Endothelial cell of umbilical vein (primary cell): ENCODE measurements around the gene TMEM97. TPM values are rescaled to one million over a fixed set of nuclear protein-coding genes. Genes with fewer than 3 reads are reported as not detected.

Experiments
- BruUV-seq: library from RNA; stranded (reverse); fragments of 400-500 nt; replicated peaks from 2 replicates; lab custom pipeline; 2021; lab: Mats Ljungman, UMichigan
- CTCF ChIA-PET: fragments of 300-600, 350-600 bp; sonication (Branson Sonifier 250); formaldehyde crosslinking; loops from one replicate; lab custom pipeline; 2021; ENCODE audit warnings: antibody characterized with exemption, inconsistent platforms; lab: Charles Lee
- POLR2A ChIA-PET: fragments of 300-600, 350-600 bp; sonication (Branson Sonifier 250); formaldehyde crosslinking; loops from one replicate; lab custom pipeline; 2021; ENCODE audit warnings: antibody characterized with exemption, inconsistent platforms; lab: Charles Lee
- DNase-seq: peaks from one replicate; pipeline ENCODE4 v3.0.0-alpha.2; 2011; ENCODE audit warnings: low read depth, low spot score
- FAIRE-seq: peaks from 2 replicates; lab custom pipeline; 2011; peaks lifted over from hg19 to GRCh38; lab: Jason Lieb, UNC
- H2AFZ ChIP-seq: 2 replicates; pipeline ENCODE4 v1.6.0; 2012; ENCODE audit warnings: low read depth, low read length, control low read depth, inconsistent platforms
- H3K27ac ChIP-seq: 2 replicates; pipeline ENCODE4 v1.5.1; 2011; ENCODE audit warnings: low read depth, mild to moderate bottlenecking, control low read depth, low read length, moderate library complexity; ENCODE audit not compliant: insufficient read depth
- H3K27me3 ChIP-seq, 2 experiments: 2 replicates each; pipeline versions ENCODE4 v1.6.0 to v1.6.1; 2011; ENCODE audit warnings: low read length in 2 of 2, mixed read lengths in 1 of 2; ENCODE audit not compliant: control insufficient read depth in 2 of 2, insufficient read depth in 2 of 2
- H3K36me3 ChIP-seq, 2 experiments: 2 replicates in 1 of 2; 3 replicates in 1 of 2; pipeline ENCODE4 v1.5.1; 2011; ENCODE audit warnings: low read length in 2 of 2, mild to moderate bottlenecking in 1 of 2, moderate library complexity in 1 of 2; ENCODE audit not compliant: control insufficient read depth in 2 of 2, insufficient read depth in 2 of 2; ENCODE audit errors: extremely low read depth in 1 of 2
- H3K4me1 ChIP-seq: 3 replicates; pipeline ENCODE4 v1.5.1; 2011; ENCODE audit warnings: mild to moderate bottlenecking, low read length; ENCODE audit not compliant: control insufficient read depth, insufficient read depth; ENCODE audit errors: extremely low read depth
- H3K4me2 ChIP-seq: 2 replicates; pipeline ENCODE4 v1.6.1; 2011; ENCODE audit warnings: low read length, control low read depth, mixed read lengths; ENCODE audit not compliant: insufficient read depth
- H3K4me3 ChIP-seq, 3 experiments: fragments of 200-600 bp in 1 of 3; sonication (generic), shearing (Covaris generic) in 1 of 3; replicated peaks in 1 of 3; 2 replicates each; pipeline ENCODE4 v1.5.1; 2011 to 2016; ENCODE audit warnings: control low read depth in 3 of 3, low read length in 3 of 3, mild to moderate bottlenecking in 2 of 3, inconsistent platforms in 1 of 3, low read depth in 1 of 3, moderate library complexity in 1 of 3; ENCODE audit not compliant: insufficient read depth in 1 of 3
- H3K79me2 ChIP-seq: 2 replicates; pipeline ENCODE4 v1.6.0; 2012; ENCODE audit warnings: low read length, inconsistent platforms; ENCODE audit not compliant: control insufficient read depth, insufficient read depth
- H3K9ac ChIP-seq: replicated peaks from 2 replicates; pipeline ENCODE3; 2011; ENCODE audit warnings: low read length, control low read depth; ENCODE audit not compliant: insufficient read depth; ENCODE audit errors: extremely low read depth
- H3K9me1 ChIP-seq: replicated peaks from 3 replicates; pipeline ENCODE4 v1.6.0; 2011; ENCODE audit warnings: mild to moderate bottlenecking, low read length; ENCODE audit not compliant: control insufficient read depth, insufficient read depth; ENCODE audit errors: extremely low read depth
- H3K9me3 ChIP-seq: replicated peaks from 2 replicates; pipeline ENCODE4 v1.5.1; 2012; ENCODE audit warnings: low read length, inconsistent platforms; ENCODE audit not compliant: control insufficient read depth, insufficient read depth
- H4K20me1 ChIP-seq: replicated peaks from 2 replicates; pipeline ENCODE3; 2011; ENCODE audit warnings: mild to moderate bottlenecking, low read length; ENCODE audit not compliant: control insufficient read depth, insufficient read depth; ENCODE audit errors: extremely low read depth
- EZH2 ChIP-seq: IDR thresholded peaks from 2 replicates; pipeline ENCODE4 v1.6.1; 2012; ENCODE audit warnings: borderline replicate concordance, low read depth, mild to moderate bottlenecking, moderate library complexity, low read length, inconsistent platforms; ENCODE audit not compliant: severe bottlenecking
- FOS ChIP-seq: IDR thresholded peaks from 2 replicates; pipeline ENCODE4 v1.6.1; 2011; ENCODE audit warnings: mild to moderate bottlenecking, low read length, moderate library complexity, borderline replicate concordance; ENCODE audit not compliant: insufficient read depth
- JUN ChIP-seq: IDR thresholded peaks from 2 replicates; pipeline ENCODE4 v1.6.1; 2011; ENCODE audit warnings: borderline replicate concordance, low read depth; ENCODE audit not compliant: insufficient read length, insufficient read depth
- MYC ChIP-seq: IDR thresholded peaks from one replicate; pipeline ENCODE4 v1.6.1; 2011; ENCODE audit warnings: mild to moderate bottlenecking, low read depth, low read length
- POLR2AphosphoS5 ChIP-seq: IDR thresholded peaks from 2 replicates; pipeline ENCODE4 v1.6.1; 2012; ENCODE audit warnings: low read depth, mild to moderate bottlenecking, control low read depth, low read length, moderate library complexity; ENCODE audit not compliant: insufficient read depth
- dilution Hi-C: fragments of 300-500 bp; cut with MboI; formaldehyde crosslinking; loops from one replicate; pipeline ENCODE4 v1.15.0; 2019; ENCODE audit warnings: low sequenced_read_pairs; ENCODE audit not compliant: extremely low pct_ligation_motif_present
- intact Hi-C: fragments of 100-400 bp; cut with micrococcal nuclease; formaldehyde crosslinking; loops from one replicate; pipeline ENCODE4 v1.10.0; 2022
- polyA plus RNA-seq, 4 experiments: library from polyadenylated mRNA; depleted of rRNA in 3 of 4; stranded (reverse) in 3 of 4; unstranded in 1 of 4; fragments of >200 nt; gene quantifications; 2 replicates each; pipeline versions ENCODE4 v1.2.1 to v1.2.3, GENCODE V29; 2011 to 2012; ENCODE audit warnings: missing spikeins in 1 of 4
- total RNA-seq: library from RNA; stranded (reverse); gene quantifications from 2 replicates; pipeline ENCODE4 v1.2.3, GENCODE V29; 2021
- TF ChIP-seq, protein P1 (sequence below): IDR thresholded peaks from 2 replicates; pipeline ENCODE4 v1.6.1; 2011; ENCODE audit not compliant: insufficient read depth, insufficient read length
- TF ChIP-seq, protein P2 (sequence below), 2 donors: IDR thresholded peaks; 1 replicate in 1 of 2; 2 replicates in 1 of 2; pipeline ENCODE4 v1.5.1; 2011; ENCODE audit warnings: low read length in 2 of 2, mild to moderate bottlenecking in 2 of 2, moderate library complexity in 2 of 2, control low read depth in 1 of 2, inconsistent platforms in 1 of 2, low read depth in 1 of 2; ENCODE audit not compliant: insufficient read depth in 1 of 2; ENCODE audit errors: extremely low read depth in 1 of 2

TMEM97 gene
- total and polyA plus RNA-seq, 2 donors (not counting 3 experiments of a cell fraction or from before 2014, with no cell fraction given), result 27.0 to 43.5 TPM

DNA sequence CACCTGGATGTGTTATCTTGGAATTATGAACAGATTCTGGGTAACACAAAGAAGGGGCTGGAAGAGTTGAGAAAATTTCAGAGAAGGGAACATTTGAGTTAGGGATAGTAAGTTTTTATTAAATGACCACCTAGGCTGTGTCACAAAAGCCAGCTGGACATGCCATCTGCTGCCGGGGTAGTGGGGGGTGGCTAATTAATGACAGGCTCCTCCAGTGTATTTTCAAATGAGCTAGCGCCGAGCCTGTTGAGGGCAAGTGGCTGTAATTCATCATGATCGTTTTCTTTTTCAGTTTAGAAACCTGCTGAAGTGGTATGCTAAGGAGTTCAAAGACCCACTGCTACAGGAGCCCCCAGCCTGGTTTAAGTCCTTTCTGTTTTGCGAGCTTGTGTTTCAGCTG, 6.2 kb downstream of the TMEM97 start:
- H3K79me2 ChIP-seq, result peaks cover 28% of the 10 kb centered on the region
- no TSS peak for BruUV-seq
- H3K27ac ChIP-seq, result no peak overlapping the region
- H3K9me1 ChIP-seq, result no peaks in the 10 kb centered on the region
- H4K20me1 ChIP-seq, result no peaks in the 10 kb centered on the region
- no peak overlapping the region for H2AFZ ChIP-seq
- ChIA-PET CTCF (interaction anchor here (1.1 to 1.2 kb wide), 2 partner anchors 13 to 520 kb away, joined by 3 to 4 read pairs; no protein-coding TSS in a partner anchor), POLR2A (no interaction called here)
- TF ChIP-seq FOS (no peak), POLR2AphosphoS5 (no peak), MYC (no peak), EZH2 (no peak), JUN (no peak)
- TF ChIP-seq, protein P1, sequence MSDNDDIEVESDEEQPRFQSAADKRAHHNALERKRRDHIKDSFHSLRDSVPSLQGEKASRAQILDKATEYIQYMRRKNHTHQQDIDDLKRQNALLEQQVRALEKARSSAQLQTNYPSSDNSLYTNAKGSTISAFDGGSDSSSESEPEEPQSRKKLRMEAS, result no peak
- TF ChIP-seq, protein P2, sequence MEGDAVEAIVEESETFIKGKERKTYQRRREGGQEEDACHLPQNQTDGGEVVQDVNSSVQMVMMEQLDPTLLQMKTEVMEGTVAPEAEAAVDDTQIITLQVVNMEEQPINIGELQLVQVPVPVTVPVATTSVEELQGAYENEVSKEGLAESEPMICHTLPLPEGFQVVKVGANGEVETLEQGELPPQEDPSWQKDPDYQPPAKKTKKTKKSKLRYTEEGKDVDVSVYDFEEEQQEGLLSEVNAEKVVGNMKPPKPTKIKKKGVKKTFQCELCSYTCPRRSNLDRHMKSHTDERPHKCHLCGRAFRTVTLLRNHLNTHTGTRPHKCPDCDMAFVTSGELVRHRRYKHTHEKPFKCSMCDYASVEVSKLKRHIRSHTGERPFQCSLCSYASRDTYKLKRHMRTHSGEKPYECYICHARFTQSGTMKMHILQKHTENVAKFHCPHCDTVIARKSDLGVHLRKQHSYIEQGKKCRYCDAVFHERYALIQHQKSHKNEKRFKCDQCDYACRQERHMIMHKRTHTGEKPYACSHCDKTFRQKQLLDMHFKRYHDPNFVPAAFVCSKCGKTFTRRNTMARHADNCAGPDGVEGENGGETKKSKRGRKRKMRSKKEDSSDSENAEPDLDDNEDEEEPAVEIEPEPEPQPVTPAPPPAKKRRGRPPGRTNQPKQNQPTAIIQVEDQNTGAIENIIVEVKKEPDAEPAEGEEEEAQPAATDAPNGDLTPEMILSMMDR (IDR thresholded peaks at IDR 0.05; ENCODE audit: extremely low read depth in 1 of 2, insufficient read depth in 1 of 2, low read depth in 1 of 2, low read length in 2 of 2), result no peak
- FAIRE-seq, result no peak
- H3K9me3 ChIP-seq, result no peaks in the 10 kb centered on the region
- H3K36me3 ChIP-seq, result peaks cover 8 to 16% of the 10 kb centered on the region in 2 experiments
- H3K4me2 ChIP-seq, result no peak overlapping the region
- no peak for DNase-seq
- no peaks in the 10 kb centered on the region for H3K27me3 ChIP-seq
- H3K4me3 ChIP-seq, result no peak overlapping the region
- dilution Hi-C loops (no loop called here), intact Hi-C loops (no loop called here)
- H3K9ac ChIP-seq, result no peak overlapping the region
- peaks cover 4% of the 10 kb centered on the region for H3K4me1 ChIP-seq
